Measurements from ENCODE around the gene GMPS. TPM values are rescaled to one million over a fixed set of nuclear protein-coding genes. Genes with fewer than 3 reads are reported as not detected.

GMPS gene
- total and polyA plus RNA-seq, 9 of the 15 experiments (the other 6 are each of a cell fraction or from before 2014, with no cell fraction given) = 73.7 to 282 (median 156) TPM

GRCh38 chr3:155871746-155872158 is 1.3 kb downstream of the GMPS start (continued):
- TF ChIP-seq MNT (conservative IDR thresholded peaks at IDR 0.05) = 0 out of 4 replicates have a peak, but pooled peaks have one; percentile 4 to 50
- peak; percentile 13 for TF ChIP-seq SAP30 (IDR thresholded peaks at IDR 0.05; ENCODE audit: borderline replicate concordance, insufficient read depth, low read depth, low read length, poor library complexity, severe bottlenecking)
- peak; percentile 42 for TF ChIP-seq HNRNPLL (IDR thresholded peaks at IDR 0.05; ENCODE audit: low read depth, low read length, poor library complexity, severe bottlenecking)
- TF ChIP-seq ARID3B (CRISPR knock-in tag; IDR thresholded peaks at IDR 0.05; ENCODE audit: borderline replicate concordance) = no peak
- no peak for TF ChIP-seq POLR2B (IDR thresholded peaks at IDR 0.05; ENCODE audit: low read depth, partially characterized antibody)
- TF ChIP-seq FOXA1 (IDR thresholded peaks at IDR 0.05; ENCODE audit: borderline replicate concordance) = no peak
- TF ChIP-seq HINFP (tag; conservative IDR thresholded peaks at IDR 0.05; ENCODE audit: low read depth) = no peak

All from K562 (cell line).